ENCODE results near the gene HVCN1. TPM values are rescaled to one million over a fixed set of nuclear protein-coding genes. Genes with fewer than 3 reads are reported as not detected.
"Not testable (repeated sequence)": the region's sequence is repeated elsewhere in the genome, so short reads cannot be mapped to it uniquely, and the experiment has no call there.

The HVCN1 gene
- total RNA-seq, 1 donor = 18.5 TPM

- no peaks in the 10 kb centered on the region for H3K27me3 ChIP-seq (ENCODE audit: insufficient read depth, low read length)
- no peak overlapping the region for H3K4me3 ChIP-seq (ENCODE audit: low read length)
- H3K4me1 ChIP-seq (ENCODE audit: insufficient read depth, low read length) = peaks cover 14% of the 10 kb centered on the region
- H3K9me3 ChIP-seq (ENCODE audit: low read depth, low read length) = no peaks in the 10 kb centered on the region
Measured at GRCh38 chr12:110627500-110628195, 61.3 kb downstream of the HVCN1 start.

GRCh38 chr12:110622582-110622981, 66.3 kb downstream of the HVCN1 start:
- Histone ChIP-seq H3K4me3 (ENCODE audit: low read length) (no peak overlapping the region), H3K27me3 (ENCODE audit: insufficient read depth, low read length) (no peaks in the 10 kb centered on the region), H3K4me1 (ENCODE audit: insufficient read depth, low read length) (peaks cover 13% of the 10 kb centered on the region), H3K9me3 (ENCODE audit: low read depth, low read length) (no peaks in the 10 kb centered on the region)

- Histone ChIP-seq H3K27me3 (ENCODE audit: insufficient read depth, low read length) (no peaks in the 10 kb centered on the region), H3K4me3 (ENCODE audit: low read length) (no peak overlapping the region), H3K4me1 (ENCODE audit: insufficient read depth, low read length) (peaks cover 18% of the 10 kb centered on the region), H3K9me3 (ENCODE audit: low read depth, low read length) (no peaks in the 10 kb centered on the region)
Measured at GRCh38 chr12:110619534-110619953, 69.4 kb downstream of the HVCN1 start.

GRCh38 chr12:110616471-110617115, 72.3 kb downstream of the HVCN1 start:
- Histone ChIP-seq H3K4me3 (ENCODE audit: low read length) (no peak overlapping the region), H3K27me3 (ENCODE audit: insufficient read depth, low read length) (no peaks in the 10 kb centered on the region), H3K4me1 (ENCODE audit: insufficient read depth, low read length) (peaks cover 32% of the 10 kb centered on the region), H3K9me3 (ENCODE audit: low read depth, low read length) (no peaks in the 10 kb centered on the region)

GRCh38 chr12:110615171-110615570, 73.7 kb downstream of the HVCN1 start:
- Histone ChIP-seq H3K9me3 (ENCODE audit: low read depth, low read length) (no peaks in the 10 kb centered on the region), H3K4me3 (ENCODE audit: low read length) (no peak overlapping the region), H3K27me3 (ENCODE audit: insufficient read depth, low read length) (no peaks in the 10 kb centered on the region), H3K4me1 (ENCODE audit: insufficient read depth, low read length) (peaks cover 35% of the 10 kb centered on the region)

- Histone ChIP-seq H3K9me3 (ENCODE audit: low read depth, low read length) (no peaks in the 10 kb centered on the region), H3K27me3 (ENCODE audit: insufficient read depth, low read length) (no peaks in the 10 kb centered on the region), H3K4me1 (ENCODE audit: insufficient read depth, low read length) (peaks cover 37% of the 10 kb centered on the region), H3K4me3 (ENCODE audit: low read length) (peak within 1 kb of the TSS; percentile 50)
Measured at GRCh38 chr12:110613771-110614684, 74.9 kb downstream of the HVCN1 start, which contains the start of gene TCTN1. Gene TCTN1 (plus strand): TSS chr12:110614129. CDS start chr12:110614183, 54 bp downstream.

GRCh38 chr12:110613071-110613770, 75.7 kb downstream of the HVCN1 start:
- H3K27me3 ChIP-seq (ENCODE audit: insufficient read depth, low read length) = no peaks in the 10 kb centered on the region
- peak overlapping the region; percentile 50 for H3K4me3 ChIP-seq (ENCODE audit: low read length)
- peaks cover 46% of the 10 kb centered on the region for H3K4me1 ChIP-seq (ENCODE audit: insufficient read depth, low read length)
- no peaks in the 10 kb centered on the region for H3K9me3 ChIP-seq (ENCODE audit: low read depth, low read length)

- H3K4me1 ChIP-seq (ENCODE audit: insufficient read depth, low read length) = peaks cover 58% of the 10 kb centered on the region
- no peaks in the 10 kb centered on the region for H3K9me3 ChIP-seq (ENCODE audit: low read depth, low read length)
- peak overlapping the region; percentile 46 for H3K4me3 ChIP-seq (ENCODE audit: low read length)
- H3K27me3 ChIP-seq (ENCODE audit: insufficient read depth, low read length) = no peaks in the 10 kb centered on the region
Measured at GRCh38 chr12:110606253-110606611, 82.7 kb downstream of the HVCN1 start.

GRCh38 chr12:110602085-110602814, 86.7 kb downstream of the HVCN1 start:
- not testable (repeated sequence) for H3K27me3 ChIP-seq (ENCODE audit: insufficient read depth, low read length); H3K9me3 ChIP-seq (ENCODE audit: low read depth, low read length)
- peaks cover 57% of the 10 kb centered on the region for H3K4me1 ChIP-seq (ENCODE audit: insufficient read depth, low read length)

GRCh38 chr12:110600254-110600653, 88.7 kb downstream of the HVCN1 start:
- H3K4me3 ChIP-seq (ENCODE audit: low read length) = no peak overlapping the region
- no peaks in the 10 kb centered on the region for H3K9me3 ChIP-seq (ENCODE audit: low read depth, low read length)
- H3K4me1 ChIP-seq (ENCODE audit: insufficient read depth, low read length) = peaks cover 42% of the 10 kb centered on the region
- no peaks in the 10 kb centered on the region for H3K27me3 ChIP-seq (ENCODE audit: insufficient read depth, low read length)

More at GRCh38 chr12:110602085-110602814, 86.7 kb downstream of the HVCN1 start:
- not testable (repeated sequence) for H3K4me3 ChIP-seq (ENCODE audit: low read length)

- Histone ChIP-seq H3K4me1 (ENCODE audit: insufficient read depth, low read length) (peaks cover 33% of the 10 kb centered on the region), H3K27me3 (ENCODE audit: insufficient read depth, low read length) (no peaks in the 10 kb centered on the region), H3K4me3 (ENCODE audit: low read length) (no peak overlapping the region), H3K9me3 (ENCODE audit: low read depth, low read length) (no peaks in the 10 kb centered on the region)
Measured at GRCh38 chr12:110599334-110599733, 89.6 kb downstream of the HVCN1 start.

Measured in mononuclear cell (primary cell).